Activated T-cell treated with anti-CD3 and anti-CD28 coated beads, Interleukin-2, amount 50 U/mL, for 1 hour (primary cell): Measurements from ENCODE around the gene ZNF71.

Experiments used
- DNase-seq: peaks from one replicate; pipeline ENCODE4 v3.0.0-alpha.2; 2020

The ZNF71 gene

DNA sequence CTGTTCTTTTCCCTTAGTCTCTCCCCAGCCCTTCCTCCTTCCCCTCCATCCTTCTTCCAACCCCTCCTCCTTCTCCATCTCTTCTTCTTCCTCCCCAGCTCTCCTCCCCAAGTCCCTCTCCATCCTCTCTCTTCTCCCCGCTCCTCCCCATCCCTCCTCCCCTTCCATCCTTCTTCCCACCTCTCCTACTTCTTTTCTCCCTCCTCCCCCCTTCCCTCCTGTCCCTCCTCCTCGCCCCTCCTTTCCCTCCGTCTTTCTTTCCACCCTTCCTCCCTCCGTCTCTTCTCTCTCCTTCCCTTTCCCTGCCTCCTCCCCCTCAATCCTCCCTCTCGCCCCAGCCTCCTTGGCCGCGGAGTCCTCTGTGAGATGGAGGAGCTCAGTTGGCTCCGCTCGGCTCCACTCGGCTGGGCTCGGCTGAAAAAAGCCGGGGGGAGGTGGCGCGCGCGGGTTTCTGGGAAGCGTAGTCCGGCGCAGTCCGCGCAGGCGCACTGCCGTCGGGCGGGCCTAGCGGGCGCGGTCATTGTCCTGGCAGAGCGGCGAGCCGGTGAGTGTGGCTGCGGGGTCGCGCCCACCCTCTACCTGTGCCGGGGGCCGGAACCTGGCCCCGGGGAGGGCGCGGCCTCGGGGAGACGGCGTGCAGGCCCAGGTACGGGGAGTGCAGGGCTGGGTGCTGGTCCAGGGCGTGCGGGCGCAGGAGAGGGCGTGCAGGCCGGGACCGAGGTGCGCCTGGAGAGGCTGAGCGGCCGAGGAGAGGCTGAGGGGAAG lies at the start of gene ZNF71:
Gene ZNF71, plus strand, starts transcription at position 520 of the 765 bp plus-strand sequence. CDS start 6,257 bp downstream, outside the sequence.
- DNase-seq = peak; percentile 86

DNA sequence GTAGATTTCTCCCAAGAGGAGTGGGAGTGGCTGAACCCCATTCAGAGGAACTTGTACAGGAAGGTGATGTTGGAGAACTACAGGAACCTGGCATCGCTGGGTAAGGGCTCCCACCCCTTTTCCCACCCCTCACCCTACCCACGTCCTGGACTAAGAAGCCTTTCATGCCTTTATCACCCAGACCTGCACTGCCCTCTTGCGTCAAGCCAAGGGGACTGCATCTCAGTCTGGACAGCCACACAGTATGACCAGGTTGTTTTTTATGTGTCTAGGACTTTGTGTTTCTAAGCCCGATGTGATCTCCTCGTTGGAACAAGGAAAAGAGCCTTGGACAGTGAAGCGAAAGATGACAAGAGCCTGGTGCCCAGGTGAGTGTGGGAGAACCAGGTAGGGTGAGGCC lies 47.6 kb upstream of the ZNF71 start:
- no peak for DNase-seq

DNA sequence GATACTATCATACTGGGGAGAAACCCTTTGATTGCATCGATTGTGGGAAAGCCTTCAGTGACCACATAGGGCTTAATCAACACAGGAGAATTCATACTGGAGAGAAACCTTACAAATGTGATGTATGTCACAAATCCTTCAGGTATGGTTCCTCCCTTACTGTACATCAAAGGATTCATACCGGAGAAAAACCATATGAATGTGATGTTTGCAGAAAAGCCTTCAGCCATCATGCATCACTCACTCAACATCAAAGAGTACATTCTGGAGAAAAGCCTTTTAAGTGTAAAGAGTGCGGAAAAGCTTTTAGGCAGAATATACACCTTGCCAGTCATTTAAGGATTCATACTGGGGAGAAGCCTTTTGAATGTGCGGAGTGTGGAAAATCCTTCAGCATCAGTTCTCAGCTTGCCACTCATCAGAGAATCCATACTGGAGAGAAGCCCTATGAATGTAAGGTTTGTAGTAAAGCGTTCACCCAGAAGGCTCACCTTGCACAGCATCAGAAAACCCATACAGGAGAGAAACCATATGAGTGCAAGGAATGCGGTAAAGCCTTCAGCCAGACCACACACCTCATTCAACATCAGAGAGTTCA lies 40.7 kb upstream of the ZNF71 start:
- no peak for DNase-seq

DNA sequence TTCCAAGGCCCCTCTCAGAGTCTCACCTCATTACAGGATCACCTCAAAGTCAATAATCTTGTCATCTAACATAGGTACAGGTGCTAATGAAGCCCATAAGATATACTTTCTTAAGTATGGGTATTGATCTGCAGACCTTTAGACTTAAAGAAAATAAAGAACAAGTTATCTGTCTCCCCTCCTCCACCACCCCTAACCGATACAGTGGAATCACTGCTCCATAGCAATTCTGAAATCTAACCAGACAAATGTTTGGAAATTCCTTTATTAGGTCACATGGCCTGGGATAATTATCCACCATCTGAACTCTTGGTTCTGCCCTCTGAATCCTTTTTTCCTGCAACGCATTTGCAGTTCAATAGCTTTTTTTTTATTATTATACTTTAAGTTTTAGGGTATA lies 32.3 kb upstream of the ZNF71 start:
- no peak for DNase-seq

DNA sequence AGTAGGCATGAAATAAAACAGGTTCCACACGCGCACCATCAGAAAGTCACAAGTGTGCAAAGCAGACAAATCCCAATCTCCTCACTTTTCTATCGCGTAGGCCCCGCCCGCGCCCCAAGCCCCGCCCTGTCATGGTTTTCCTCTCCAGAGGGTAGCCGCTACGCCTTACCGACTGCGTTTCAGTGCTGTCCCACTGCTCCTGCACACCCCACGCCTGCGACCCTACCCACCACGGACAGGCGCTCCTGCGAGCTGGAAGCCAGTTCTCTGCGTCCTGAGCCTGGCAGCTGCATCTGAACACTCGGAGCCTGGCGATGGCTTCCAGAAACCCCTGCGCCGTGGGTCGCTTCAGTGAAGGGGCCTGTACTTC lies 28.2 kb upstream of the ZNF71 start:
- no peak for DNase-seq

DNA sequence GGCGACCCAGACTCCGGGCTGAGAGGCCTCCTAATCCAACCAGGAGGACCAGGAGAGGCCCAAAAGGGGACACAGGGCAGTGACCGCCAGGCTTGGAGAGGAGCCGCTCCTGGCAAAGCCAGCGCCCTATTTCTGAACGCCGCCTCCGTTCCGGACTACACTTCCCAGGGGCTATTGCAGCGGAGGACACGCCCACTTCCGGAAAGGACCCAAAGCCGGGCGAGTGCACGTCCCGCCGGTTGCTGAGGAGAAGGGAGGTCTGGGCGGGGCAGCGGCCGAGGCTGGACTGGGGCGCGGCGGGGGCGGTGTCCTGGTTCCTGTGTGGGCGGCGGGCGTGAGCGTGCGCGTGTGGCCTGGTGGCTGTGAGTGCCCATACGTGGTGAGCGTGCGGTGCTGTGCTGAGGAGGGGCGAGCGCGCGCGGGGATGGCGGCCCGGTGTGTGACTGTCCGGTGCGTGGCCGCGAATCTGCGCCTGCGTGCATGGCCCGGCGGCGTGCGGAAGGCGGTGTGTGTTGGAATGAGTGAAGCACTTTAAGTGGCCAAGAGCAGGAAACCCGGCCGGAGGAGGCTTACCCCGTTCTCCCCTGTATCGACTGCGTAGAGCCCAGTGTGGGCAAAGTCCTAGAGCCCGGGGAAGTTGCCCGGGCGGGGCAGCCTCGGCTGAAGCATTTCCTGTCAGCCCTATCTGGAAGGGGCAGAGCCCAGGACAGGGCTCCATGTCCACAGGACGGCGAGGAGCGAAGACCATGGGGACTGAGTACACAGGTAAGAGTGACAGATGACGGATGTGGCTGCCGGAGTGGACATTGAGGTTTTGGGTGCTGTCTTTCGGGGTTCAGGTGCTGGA lies 27.6 kb upstream of the ZNF71 start, which contains the start of gene ZNF470:
Gene ZNF470, plus strand, starts transcription at position 195 of the 847 bp plus-strand sequence. CDS start 2,844 bp downstream, outside the sequence.
- DNase-seq = peak; percentile 87

DNA sequence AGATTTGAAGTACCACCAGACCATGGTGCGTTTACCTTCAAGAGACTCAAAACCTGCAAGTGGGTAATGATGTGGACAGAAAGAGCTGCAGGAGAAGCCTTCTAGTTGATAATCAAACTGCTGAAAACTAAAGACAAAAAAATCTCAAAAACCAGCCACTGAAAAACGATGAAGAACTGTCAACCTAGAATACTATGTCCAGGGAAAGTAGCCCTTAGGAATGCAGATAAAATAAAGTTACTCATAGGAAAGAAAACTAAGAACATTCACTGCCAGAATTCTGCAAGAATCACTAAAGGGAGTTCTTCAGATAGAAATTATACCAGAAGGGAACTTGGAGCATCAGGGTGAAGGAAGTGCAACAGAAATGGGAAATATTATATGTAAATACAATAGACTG lies 22.5 kb upstream of the ZNF71 start:
- DNase-seq = no peak

DNA sequence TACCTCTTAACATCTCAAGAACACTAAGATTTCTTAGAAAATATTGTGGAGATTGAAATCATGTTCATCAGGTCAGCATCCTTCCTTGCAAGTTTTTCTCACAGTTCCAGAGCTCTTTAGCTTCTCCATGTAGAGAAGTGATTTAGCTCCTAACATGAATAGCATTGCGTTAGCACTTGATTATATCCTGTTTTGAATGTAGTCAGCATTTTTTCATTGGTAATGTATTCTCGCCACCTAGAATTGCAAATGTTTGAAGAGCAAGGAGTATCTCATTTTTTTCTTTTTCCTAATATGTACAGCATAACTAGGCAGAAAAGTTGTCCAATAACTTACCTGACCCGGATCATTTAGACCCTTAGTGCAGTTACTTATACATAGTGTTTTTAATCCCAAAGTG lies 21.2 kb upstream of the ZNF71 start:
- DNase-seq = no peak

DNA sequence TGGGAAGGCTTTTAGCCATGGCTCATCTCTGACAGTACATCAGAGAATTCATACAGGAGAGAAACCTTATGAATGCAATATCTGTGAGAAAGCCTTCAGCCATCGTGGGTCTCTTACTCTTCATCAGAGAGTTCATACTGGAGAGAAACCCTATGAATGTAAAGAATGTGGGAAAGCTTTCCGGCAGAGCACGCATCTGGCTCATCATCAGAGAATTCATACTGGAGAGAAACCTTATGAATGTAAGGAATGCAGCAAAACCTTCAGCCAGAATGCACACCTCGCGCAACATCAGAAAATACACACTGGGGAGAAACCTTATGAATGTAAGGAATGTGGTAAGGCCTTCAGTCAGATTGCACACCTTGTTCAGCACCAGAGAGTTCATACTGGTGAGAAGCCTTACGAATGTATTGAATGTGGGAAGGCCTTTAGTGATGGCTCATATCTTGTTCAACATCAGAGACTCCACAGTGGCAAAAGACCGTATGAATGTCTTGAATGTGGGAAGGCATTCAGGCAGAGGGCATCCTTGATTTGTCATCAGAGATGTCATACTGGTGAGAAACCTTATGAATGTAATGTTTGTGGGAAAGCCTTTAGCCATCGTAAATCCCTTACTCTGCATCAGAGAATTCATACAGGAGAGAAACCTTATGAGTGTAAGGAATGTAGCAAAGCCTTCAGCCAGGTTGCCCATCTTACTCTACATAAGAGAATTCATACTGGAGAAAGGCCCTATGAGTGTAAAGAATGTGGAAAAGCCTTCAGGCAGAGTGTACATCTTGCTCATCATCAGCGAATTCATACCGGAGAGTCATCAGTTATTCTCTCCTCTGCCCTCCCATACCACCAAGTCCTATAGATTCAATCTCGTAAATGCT lies 17.1 kb upstream of the ZNF71 start:
- DNase-seq = no peak

DNA sequence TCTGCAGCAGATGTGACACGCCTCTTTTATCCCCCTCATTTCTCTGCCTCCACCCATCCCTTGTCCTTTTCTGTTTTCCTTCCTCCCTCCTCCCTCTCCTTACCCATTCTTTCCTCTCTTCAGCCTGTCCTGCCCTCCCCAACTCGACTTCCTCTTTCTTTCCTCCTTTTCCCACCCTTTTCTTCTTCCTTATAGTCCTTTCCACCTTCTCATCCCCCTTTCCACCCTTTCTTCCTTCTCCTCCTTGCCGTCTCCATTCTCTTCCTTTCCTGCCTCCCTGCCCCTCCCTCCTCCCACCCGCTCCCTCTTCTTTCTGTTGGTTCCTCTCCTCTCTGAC lies 688 bp upstream of the ZNF71 start:
- DNase-seq = no peak

DNA sequence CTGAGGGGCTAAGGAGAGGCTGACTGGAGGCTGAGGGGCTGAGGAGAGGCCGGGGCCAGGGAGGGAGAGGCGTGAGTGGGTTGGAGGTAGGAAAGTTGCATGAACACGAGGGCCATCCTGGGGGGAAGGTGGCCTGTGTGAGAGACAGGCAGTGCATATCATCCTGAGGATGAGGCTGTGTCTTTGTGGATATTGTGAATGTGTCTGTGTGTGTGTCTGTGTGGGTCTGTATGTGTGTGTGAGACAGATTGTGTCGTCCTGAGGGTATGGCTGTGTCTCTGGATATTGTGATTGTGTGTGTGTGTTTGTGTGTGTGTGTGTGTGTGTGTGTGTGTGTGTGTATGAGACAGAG lies 422 bp downstream of the ZNF71 start:
- DNase-seq = no peak

DNA sequence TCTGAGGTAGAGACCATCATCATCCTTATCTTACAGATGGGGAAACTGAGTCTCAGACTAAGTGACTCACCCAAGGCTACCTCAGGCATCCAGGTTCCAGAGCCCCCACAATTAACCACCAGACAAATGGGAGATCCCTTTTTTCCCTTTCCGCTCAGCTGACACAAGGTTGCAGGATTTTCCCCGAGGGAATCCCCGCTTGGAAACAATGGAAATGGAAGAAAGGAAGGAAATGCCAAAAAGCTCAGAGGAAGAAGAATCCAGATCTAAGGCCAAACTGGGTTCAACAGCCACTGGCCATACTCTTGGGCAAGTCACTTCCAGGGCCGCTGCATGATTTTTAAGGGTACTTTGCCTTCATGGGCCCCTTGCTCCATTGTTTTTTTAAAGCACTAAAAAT lies 1.6 kb downstream of the ZNF71 start:
- DNase-seq = no peak

DNA sequence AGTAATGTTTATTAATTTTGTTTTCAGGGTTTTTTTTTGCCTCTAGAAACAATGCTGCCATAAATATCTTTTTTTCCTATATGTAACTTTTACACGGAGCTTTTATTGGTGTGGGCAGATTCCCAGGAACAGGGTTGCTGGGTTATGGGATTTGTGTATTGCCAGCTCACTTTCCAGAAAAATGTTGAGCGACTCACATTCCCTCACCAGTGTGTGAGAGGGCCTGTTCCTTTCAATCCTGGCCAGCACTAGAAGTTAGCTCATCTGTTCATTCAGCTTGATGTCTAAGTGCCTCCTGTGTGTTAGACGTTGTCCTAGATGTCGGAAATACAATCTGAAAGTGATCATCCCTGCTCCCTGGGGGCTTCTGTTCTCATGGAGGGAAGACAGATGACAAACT lies 2.6 kb downstream of the ZNF71 start:
- DNase-seq = no peak

DNA sequence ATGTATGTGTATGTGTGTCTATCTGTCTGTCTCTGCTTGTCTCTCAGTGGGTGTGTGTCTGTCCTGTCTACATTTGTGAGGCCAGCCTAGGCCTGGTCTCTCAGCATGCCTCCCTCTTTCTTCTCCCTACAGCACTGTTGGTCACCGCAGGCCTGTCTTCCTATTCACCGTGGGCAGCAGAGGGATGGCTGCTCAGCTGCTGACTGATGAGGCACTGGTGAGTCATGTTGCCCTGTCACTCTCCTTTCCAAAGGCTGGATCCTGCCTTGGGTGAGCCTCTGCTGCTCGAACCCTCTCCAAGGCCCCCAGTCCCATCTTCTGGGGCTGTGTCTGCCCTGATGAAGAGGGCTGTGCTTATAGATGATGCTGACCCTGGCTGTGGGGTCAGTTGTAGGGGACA lies 6.3 kb downstream of the ZNF71 start:
- no peak for DNase-seq

DNA sequence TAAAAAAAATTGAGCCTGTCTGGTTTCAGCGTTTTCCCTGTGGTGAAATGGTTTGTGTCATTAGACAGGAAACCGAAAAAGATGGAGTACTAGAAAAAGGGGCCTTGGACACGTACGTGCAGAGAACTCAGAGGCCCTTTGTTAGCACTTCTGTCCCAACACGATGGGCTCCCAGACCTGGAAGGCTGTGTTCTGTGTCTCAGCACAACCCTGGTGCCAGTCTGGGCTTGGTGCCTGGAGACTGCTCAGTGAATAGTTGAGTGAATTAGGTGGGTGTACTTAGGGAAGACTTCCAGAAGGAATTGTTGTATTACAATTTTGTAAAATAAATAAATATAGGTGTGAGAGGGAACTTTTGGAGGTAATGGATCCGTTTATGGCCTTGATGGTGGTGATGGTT lies 8.7 kb downstream of the ZNF71 start:
- no peak for DNase-seq

DNA sequence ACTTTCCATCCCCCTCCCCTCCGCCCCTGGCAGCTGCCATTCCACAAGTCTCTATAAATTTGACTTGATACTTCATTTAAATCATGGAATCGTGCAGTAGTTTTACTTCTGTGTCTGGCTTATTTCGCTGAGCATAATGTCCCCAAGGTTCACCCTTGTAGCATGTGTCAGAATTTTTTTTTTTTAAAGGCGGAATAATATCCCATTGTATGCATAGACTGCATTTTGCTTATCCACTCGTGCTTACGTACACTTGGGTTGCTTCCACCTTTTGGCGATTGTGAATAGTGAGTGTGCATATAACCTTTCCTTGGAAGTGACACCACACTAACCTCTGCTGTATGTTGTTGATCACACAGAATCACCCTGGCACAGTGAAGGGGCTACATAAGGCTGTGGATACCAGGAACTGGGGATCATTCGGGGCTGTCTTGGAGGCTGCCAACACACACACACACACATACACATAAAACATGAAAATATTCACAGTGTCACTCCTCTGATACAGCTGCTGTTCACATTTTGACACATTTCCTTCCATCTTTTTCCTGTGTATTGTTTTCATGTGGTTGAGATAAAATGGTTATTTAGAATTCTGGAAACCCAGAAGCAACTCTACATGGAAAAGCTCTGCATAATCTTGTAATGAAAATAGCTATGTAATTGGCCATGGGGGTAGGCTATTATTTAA lies 13.3 kb downstream of the ZNF71 start:
- no peak for DNase-seq

DNA sequence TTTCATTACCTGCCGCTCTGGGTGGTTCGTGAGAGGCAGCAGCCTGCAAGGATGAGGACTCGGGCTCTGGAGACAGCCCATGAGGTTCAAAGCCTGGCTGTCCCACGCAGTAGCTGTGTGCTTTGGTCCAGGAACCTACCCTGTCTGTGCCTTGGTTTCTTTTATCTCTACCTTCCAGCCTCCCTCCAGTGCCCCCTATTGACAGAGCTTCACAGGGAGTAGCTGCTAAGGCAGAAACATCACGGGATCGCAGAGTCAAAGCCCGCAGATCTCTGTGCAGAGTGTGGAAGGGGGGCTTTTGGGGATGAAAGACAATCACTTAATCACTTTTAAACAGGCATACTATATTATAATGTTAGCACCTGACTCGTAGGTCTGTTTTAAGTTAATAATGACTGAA lies 16.2 kb downstream of the ZNF71 start:
- no peak for DNase-seq

DNA sequence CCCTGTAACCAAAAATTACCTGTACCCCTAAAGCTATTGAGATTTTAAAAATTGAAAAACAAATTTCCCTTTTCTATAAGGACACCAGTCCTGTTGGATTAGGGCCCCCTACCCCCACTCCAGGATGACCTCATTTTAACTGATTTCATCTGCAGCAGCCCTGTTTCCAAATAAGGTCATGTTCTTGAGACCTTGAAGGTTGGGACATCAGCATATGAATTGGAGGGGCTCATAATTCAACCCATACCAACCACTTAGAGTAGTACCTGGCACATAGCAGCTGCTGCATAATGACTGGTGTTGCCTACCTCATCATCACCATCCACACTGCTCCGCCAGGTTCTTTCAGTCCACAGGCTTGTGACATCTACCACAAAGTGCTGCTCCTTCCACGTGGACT lies 17.6 kb downstream of the ZNF71 start:
- no peak for DNase-seq

DNA sequence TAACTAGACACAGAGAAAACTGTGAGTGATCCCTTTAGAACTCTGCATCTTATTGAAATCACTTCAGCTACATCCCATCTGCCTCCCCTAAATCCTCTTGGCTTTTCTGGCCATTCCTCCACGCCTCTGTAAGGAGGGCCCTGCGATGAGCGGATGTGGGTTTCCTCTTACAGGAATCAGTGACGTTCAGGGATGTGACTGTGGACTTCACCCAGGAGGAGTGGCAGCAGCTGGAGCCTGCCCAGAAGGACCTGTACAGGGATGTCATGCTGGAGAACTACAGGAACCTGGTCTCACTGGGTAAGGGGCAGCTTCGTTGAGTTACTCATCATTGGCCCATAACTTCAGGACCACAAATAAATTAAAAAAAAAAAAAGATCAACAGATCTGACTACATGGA lies 18.5 kb downstream of the ZNF71 start:
- DNase-seq = no peak

DNA sequence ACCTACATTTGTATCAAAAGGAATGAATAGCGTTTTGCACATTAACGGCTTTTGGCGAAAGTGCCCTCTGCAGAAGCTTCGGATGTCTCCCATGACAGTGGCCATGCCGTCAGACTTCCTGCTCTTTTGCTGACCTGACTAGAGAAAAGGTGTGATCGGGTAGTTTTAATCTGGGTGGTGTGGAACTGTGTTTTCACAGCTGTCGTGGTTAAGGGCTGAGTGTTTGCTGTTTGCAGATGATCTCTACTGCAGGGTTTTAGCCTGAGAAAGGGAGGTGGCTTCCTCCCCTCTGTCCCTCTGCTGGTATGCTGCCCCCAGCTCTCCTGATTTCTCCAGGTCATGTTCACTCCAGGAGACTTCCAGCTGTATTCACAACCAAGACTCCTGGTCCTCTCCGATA lies 22.4 kb downstream of the ZNF71 start:
- DNase-seq = no peak

DNA sequence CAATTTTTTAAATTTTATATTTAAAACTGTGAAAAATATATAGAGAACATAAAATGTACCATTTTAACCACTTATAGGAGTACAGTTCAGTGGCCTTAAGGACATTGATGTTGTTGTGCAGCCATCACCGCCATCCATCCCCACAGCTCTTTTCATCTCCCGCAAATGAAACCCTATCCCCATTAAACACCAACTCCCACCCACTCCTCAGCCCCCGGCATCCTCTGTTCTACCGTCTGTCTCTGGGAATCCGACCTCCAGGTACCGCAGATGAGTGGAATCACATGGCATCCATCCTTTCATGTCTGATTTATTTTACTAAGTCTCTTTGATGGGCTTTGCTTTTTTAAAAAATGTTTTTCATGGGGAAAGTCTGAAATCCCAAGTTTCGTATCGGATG lies 24.0 kb downstream of the ZNF71 start:
- no peak for DNase-seq

DNA sequence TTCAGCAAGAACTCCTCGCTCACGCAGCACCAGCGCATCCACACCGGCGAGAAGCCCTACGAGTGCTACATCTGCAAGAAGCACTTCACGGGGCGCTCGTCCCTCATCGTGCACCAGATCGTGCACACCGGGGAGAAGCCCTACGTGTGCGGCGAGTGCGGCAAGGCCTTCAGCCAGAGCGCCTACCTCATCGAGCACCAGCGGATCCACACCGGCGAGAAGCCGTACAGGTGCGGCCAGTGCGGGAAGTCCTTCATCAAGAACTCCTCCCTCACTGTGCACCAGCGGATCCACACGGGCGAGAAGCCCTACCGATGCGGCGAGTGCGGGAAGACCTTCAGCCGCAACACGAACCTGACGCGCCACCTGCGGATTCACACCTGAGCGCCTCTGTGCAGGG lies 27.3 kb downstream of the ZNF71 start:
- DNase-seq = no peak

DNA sequence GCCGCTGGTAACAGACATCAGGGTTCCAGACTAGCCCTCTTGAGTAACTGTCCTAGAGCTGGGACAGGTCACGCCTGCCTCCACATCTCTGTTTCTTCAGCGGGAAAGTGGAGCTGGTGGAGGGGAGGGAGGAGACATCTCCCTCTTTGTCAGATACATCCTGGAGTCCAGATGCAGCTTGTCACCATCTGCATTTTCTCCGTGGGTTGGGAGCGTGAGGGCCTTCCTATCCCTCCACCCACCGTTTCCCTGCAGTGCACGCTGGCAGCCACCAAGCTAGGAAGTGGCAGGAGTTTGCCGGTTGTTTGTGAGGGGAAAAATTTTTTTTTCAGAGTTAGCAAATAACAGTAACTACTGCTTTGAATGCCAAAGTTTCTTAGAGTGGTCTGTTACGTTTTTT lies 27.9 kb downstream of the ZNF71 start:
- no peak for DNase-seq
